Natural killer cell (primary cell): ENCODE data around the gene BLOC1S5. TPM values are rescaled to one million over a fixed set of nuclear protein-coding genes. Genes with fewer than 3 reads are reported as not detected.

Experiments
- ATAC-seq, 3 donors: fragments of 150-1000 bp in 2 of 3; fragments of 200-7000 bp in 1 of 3; cut with Tn5 transposase; 1 replicate in 1 of 3; 2 replicates in 2 of 3; pipeline ENCODE4 v1.10.0; 2021; ENCODE audit warnings: mild to moderate bottlenecking in 2 of 3, moderate library complexity in 2 of 3
- DNase-seq, 2 donors: peaks; one replicate each; pipeline versions ENCODE4 v3.0.0 to v3.0.0-alpha.2; 2013 to 2021; ENCODE audit warnings: mixed read lengths in 1 of 2
- H3K27ac ChIP-seq: one replicate; pipeline ENCODE4 v1.5.1; 2013; ENCODE audit warnings: mild to moderate bottlenecking, low read length
- H3K27me3 ChIP-seq: one replicate; pipeline ENCODE4 v1.6.1; 2013; ENCODE audit warnings: low read length; ENCODE audit not compliant: control insufficient read depth, insufficient read depth
- H3K36me3 ChIP-seq: one replicate; pipeline ENCODE4 v1.6.1; 2013; ENCODE audit warnings: low read length; ENCODE audit not compliant: control insufficient read depth, insufficient read depth
- H3K4me1 ChIP-seq: one replicate; pipeline ENCODE4 v1.6.1; 2013; ENCODE audit warnings: low read length; ENCODE audit not compliant: control insufficient read depth, insufficient read depth
- H3K4me3 ChIP-seq: one replicate; pipeline ENCODE4 v1.5.1; 2013; ENCODE audit warnings: low read length
- H3K9me3 ChIP-seq: one replicate; pipeline ENCODE4 v1.6.1; 2013; ENCODE audit warnings: low read length; ENCODE audit not compliant: control insufficient read depth, insufficient read depth
- H3K27ac Mint-ChIP-seq, 2 donors: one replicate each; pipeline ENCODE4 v1.8.0; 2022; ENCODE audit warnings: mild to moderate bottlenecking in 2 of 2, mixed read lengths in 2 of 2, moderate library complexity in 1 of 2
- H3K27me3 Mint-ChIP-seq, 2 donors: one replicate each; pipeline ENCODE4 v1.8.0; 2022; ENCODE audit warnings: low read depth in 2 of 2, mixed read lengths in 2 of 2
- H3K36me3 Mint-ChIP-seq: one replicate; pipeline ENCODE4 v1.8.0; 2022; ENCODE audit warnings: mixed read lengths
- H3K4me1 Mint-ChIP-seq, 2 donors: one replicate each; pipeline ENCODE4 v1.8.0; 2022; ENCODE audit warnings: mixed read lengths in 2 of 2
- H3K4me3 Mint-ChIP-seq: one replicate; pipeline ENCODE4 v1.8.0; 2022; ENCODE audit warnings: mild to moderate bottlenecking, moderate library complexity, mixed read lengths
- H3K9me3 Mint-ChIP-seq, 2 donors: one replicate each; pipeline ENCODE4 v1.8.0; 2022; ENCODE audit warnings: mixed read lengths in 2 of 2
- WGBS: methylation state at CpG from one replicate; pipeline ENCODE4 v1.1.7; 2013; ENCODE audit warnings: missing lambda C conversion rate; ENCODE audit not compliant: insufficient coverage; 5-methylcytosine and 5-hydroxymethylcytosine counted together
- intact Hi-C: fragments of 100-400 bp; cut with micrococcal nuclease; formaldehyde crosslinking; loops from one replicate; pipeline ENCODE4 v1.14.2; 2022
- total RNA-seq, 4 donors: library from RNA; stranded (reverse); fragments of 120-200 nt in 1 of 4; gene quantifications; one replicate each; pipeline versions ENCODE4 v1.2.3 to v1.2.4, GENCODE V29; 2013 to 2022
- TF ChIP-seq, protein P1 (sequence below): fragments of 200-600 bp; IDR thresholded peaks from one replicate; pipeline ENCODE4 v1.8.0; 2022; ENCODE audit warnings: antibody characterized with exemption

BLOC1S5 gene
- total RNA-seq, 3 donors from 2014 or later (not counting 1 experiment from before 2014, with no cell fraction given) = 11.2 to 15.9 (median 15.4) TPM

DNA sequence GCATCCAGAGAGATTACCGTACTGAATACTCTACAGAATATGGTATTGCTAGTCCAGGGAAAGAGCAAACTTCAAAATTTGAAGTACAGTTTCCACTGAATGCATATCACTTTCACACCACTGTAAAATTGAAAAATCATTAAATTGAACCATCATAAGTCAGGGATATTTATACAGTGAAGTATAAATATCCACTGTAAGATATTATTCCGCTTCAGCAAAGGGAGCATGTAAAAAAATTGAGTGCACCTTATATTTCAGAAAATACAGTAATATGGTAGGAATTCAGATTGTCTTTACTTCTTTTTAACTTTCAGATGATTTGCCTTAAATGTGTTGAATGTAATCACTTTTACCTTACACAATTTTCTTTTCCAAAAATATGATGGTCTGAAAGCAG, 92.7 kb downstream of the BLOC1S5 start:
- H3K4me1 ChIP-seq = no peaks in the 10 kb centered on the region
- peaks cover 4% of the 10 kb centered on the region for H3K9me3 ChIP-seq
- Mint-ChIP-seq H3K4me3 (no peak overlapping the region), H3K36me3 (no peaks in the 10 kb centered on the region), H3K9me3 (peaks cover 2% of the 10 kb centered on the region in 2 donors), H3K4me1 (peaks cover 0 to 7% of the 10 kb centered on the region in 2 donors), H3K27me3 (peaks cover 6 to 28% of the 10 kb centered on the region in 2 donors), H3K27ac (no peak overlapping the region)
- no peaks in the 10 kb centered on the region for H3K27me3 ChIP-seq
- no peak overlapping the region for H3K4me3 ChIP-seq
- no peak for ATAC-seq
- 86% methylated on average over 1 of the region's 2 CpGs for WGBS
- intact Hi-C loops = no loop called here
- H3K27ac ChIP-seq = no peak overlapping the region
- no peak for DNase-seq
- TF ChIP-seq, protein P1, sequence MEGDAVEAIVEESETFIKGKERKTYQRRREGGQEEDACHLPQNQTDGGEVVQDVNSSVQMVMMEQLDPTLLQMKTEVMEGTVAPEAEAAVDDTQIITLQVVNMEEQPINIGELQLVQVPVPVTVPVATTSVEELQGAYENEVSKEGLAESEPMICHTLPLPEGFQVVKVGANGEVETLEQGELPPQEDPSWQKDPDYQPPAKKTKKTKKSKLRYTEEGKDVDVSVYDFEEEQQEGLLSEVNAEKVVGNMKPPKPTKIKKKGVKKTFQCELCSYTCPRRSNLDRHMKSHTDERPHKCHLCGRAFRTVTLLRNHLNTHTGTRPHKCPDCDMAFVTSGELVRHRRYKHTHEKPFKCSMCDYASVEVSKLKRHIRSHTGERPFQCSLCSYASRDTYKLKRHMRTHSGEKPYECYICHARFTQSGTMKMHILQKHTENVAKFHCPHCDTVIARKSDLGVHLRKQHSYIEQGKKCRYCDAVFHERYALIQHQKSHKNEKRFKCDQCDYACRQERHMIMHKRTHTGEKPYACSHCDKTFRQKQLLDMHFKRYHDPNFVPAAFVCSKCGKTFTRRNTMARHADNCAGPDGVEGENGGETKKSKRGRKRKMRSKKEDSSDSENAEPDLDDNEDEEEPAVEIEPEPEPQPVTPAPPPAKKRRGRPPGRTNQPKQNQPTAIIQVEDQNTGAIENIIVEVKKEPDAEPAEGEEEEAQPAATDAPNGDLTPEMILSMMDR = no peak
- no peaks in the 10 kb centered on the region for H3K36me3 ChIP-seq

DNA sequence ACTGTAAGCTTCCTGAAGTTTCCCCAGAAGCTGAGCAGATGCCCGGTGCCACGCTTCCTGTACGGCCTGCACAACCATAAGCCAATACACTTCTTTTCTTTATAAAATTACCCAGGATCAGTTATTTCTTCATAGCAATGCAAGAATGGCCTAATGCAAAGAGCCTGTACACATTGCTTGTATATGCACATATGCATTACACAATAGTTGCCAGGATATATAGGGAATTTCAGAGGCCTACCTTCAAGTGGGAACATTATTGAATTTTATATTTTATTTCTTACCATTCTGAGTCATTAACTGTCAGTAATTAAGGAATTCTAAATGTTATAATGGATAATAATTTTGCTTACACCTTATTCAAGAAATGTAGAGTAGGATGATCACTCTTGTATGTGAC, 93.6 kb downstream of the BLOC1S5 start:
- H3K9me3 ChIP-seq = peaks cover 4% of the 10 kb centered on the region
- intact Hi-C loops = no loop called here
- no peaks in the 10 kb centered on the region for H3K27me3 ChIP-seq
- TF ChIP-seq, protein P1 = no peak
- Mint-ChIP-seq H3K36me3 (no peaks in the 10 kb centered on the region), H3K27ac (no peak overlapping the region), H3K4me3 (no peak overlapping the region), H3K4me1 (peaks cover 0 to 6% of the 10 kb centered on the region in 2 donors), H3K9me3 (peaks cover 2% of the 10 kb centered on the region in 2 donors), H3K27me3 (peaks cover 4 to 19% of the 10 kb centered on the region in 2 donors)
- no peak overlapping the region for H3K27ac ChIP-seq
- H3K36me3 ChIP-seq = no peaks in the 10 kb centered on the region
- H3K4me1 ChIP-seq = no peaks in the 10 kb centered on the region
- no peak overlapping the region for H3K4me3 ChIP-seq
- no peak for DNase-seq
- WGBS = 97% methylated on average over 3 of the region's 3 CpGs
- ATAC-seq = no peak

Other genes starting within 250 kb of the BLOC1S5 start
- 100 to 1,000 TPM in 1 of 3 donors, 1 to 10 TPM in 2; 7.9 to 105 (median 9.7) TPM for gene TXNDC5, start 153.6 kb downstream of the BLOC1S5 start, total RNA-seq
- 10 to 100 TPM in 2 of 3 donors, 1 to 10 TPM in 1; 9.6 to 13.8 (median 10.2) TPM for gene EEF1E1, start 38.2 kb upstream of the BLOC1S5 start, total RNA-seq